Left ventricle myocardium inferior (tissue), 1 donor: Measurements from ENCODE around the gene PCNX2. TPM values are rescaled to one million over a fixed set of nuclear protein-coding genes. Genes with fewer than 3 reads are reported as not detected.

ENCODE experiments used
- DNase-seq: peaks from one replicate; pipeline ENCODE4 v3.0.0-alpha.2; 2020
- H3K27ac ChIP-seq: fragments of 200-600 bp; replicated peaks from 2 replicates; pipeline ENCODE4 v1.8.0; 2021
- H3K27me3 ChIP-seq: fragments of 200-600 bp; 2 replicates; pipeline ENCODE4 v1.8.0; 2021; ENCODE audit warnings: low read depth
- H3K36me3 ChIP-seq: fragments of 200-600 bp; 2 replicates; pipeline ENCODE4 v1.8.0; 2021
- H3K4me1 ChIP-seq: fragments of 200-600 bp; 2 replicates; pipeline ENCODE4 v1.8.0; 2021
- H3K4me3 ChIP-seq: fragments of 200-600 bp; 2 replicates; pipeline ENCODE4 v1.8.0; 2021; ENCODE audit warnings: mild to moderate bottlenecking, moderate library complexity
- H3K9me3 ChIP-seq: fragments of 200-600 bp; replicated peaks from 2 replicates; pipeline ENCODE4 v1.8.0; 2021
- CTCF ChIP-seq: fragments of 200-600 bp; IDR thresholded peaks from 2 replicates; pipeline ENCODE4 v1.8.0; 2021; ENCODE audit warnings: antibody characterized with exemption, mild to moderate bottlenecking, borderline replicate concordance
- intact Hi-C: fragments of 100-400 bp; cut with micrococcal nuclease; formaldehyde crosslinking; loops from one replicate; pipeline ENCODE4 v1.11.0; 2022
- total RNA-seq: library from RNA; stranded (reverse); fragmentation: NEBNext Ultra II Directional; extraction: Animal tissue kit (Norgen Biotek cat#: 25700); gene quantifications from one replicate; pipeline ENCODE4 v1.2.1, GENCODE V29; 2021
- donor health status: DM: no; HTN: yes; CAD: no; lungs with severe emphysema.

The PCNX2 gene
- total RNA-seq, 1 donor from 2014 or later, result 0.82 TPM

- Histone ChIP-seq H3K27me3 (no peaks in the 10 kb centered on the region), H3K9me3 (no peaks in the 10 kb centered on the region), H3K36me3 (no peaks in the 10 kb centered on the region), H3K4me3 (no peak overlapping the region), H3K4me1 (peaks cover 19% of the 10 kb centered on the region), H3K27ac (no peak overlapping the region)
- intact Hi-C loops, result no loop called here
- DNase-seq, result no peak
- no peak for TF ChIP-seq CTCF
These were observed 310.7 kb downstream of the PCNX2 start for GRCh38 chr1:232984577-232985425.

GRCh38 chr1:232983817-232984567, 311.5 kb downstream of the PCNX2 start:
- Histone ChIP-seq H3K27ac (no peak overlapping the region), H3K27me3 (no peaks in the 10 kb centered on the region), H3K4me3 (no peak overlapping the region), H3K9me3 (no peaks in the 10 kb centered on the region), H3K36me3 (no peaks in the 10 kb centered on the region), H3K4me1 (peaks cover 19% of the 10 kb centered on the region)
- intact Hi-C loops, result no loop called here
- no peak for TF ChIP-seq CTCF
- DNase-seq, result no peak

GRCh38 chr1:232983375-232983774, 312.1 kb downstream of the PCNX2 start:
- TF ChIP-seq CTCF, result no peak
- no peak for DNase-seq
- intact Hi-C loops, result no loop called here

GRCh38 chr1:232982238-232982944, 313.1 kb downstream of the PCNX2 start:
- Histone ChIP-seq H3K36me3 (no peaks in the 10 kb centered on the region), H3K9me3 (no peaks in the 10 kb centered on the region), H3K27me3 (no peaks in the 10 kb centered on the region), H3K4me1 (peaks cover 19% of the 10 kb centered on the region), H3K27ac (no peak overlapping the region), H3K4me3 (no peak overlapping the region)
- no peak for TF ChIP-seq CTCF
- intact Hi-C loops, result no loop called here
- DNase-seq, result no peak

More at GRCh38 chr1:232983375-232983774, 312.1 kb downstream of the PCNX2 start:
- Histone ChIP-seq H3K4me1 (peaks cover 19% of the 10 kb centered on the region), H3K27ac (no peak overlapping the region), H3K27me3 (no peaks in the 10 kb centered on the region), H3K9me3 (no peaks in the 10 kb centered on the region), H3K36me3 (no peaks in the 10 kb centered on the region), H3K4me3 (no peak overlapping the region)

- peaks cover 12% of the 10 kb centered on the region for H3K4me1 ChIP-seq
- H3K27ac ChIP-seq, result no peak overlapping the region
- no peaks in the 10 kb centered on the region for H3K9me3 ChIP-seq
- TF ChIP-seq CTCF, result no peak
- H3K27me3 ChIP-seq, result no peaks in the 10 kb centered on the region
- H3K4me3 ChIP-seq, result no peak overlapping the region
- intact Hi-C loops, result no loop called here
- no peak for DNase-seq
- peaks cover 11% of the 10 kb centered on the region for H3K36me3 ChIP-seq
These were observed 314.5 kb downstream of the PCNX2 start for GRCh38 chr1:232980986-232981560.
